ENCODE results near the gene RAB7B. TPM values are rescaled to one million over a fixed set of nuclear protein-coding genes. Genes with fewer than 3 reads are reported as not detected.

RAB7B gene
- total RNA-seq, 4 donors from 2014 or later: 6.0 to 37.2 (median 24.0) TPM

- 64 to 100% methylated on average over 1 of the region's 1 CpG for WGBS, 2 donors
- TF ChIP-seq CTCF (IDR thresholded peaks at IDR 0.05) (no peak), POLR2A (IDR thresholded peaks at IDR 0.05) (no peak)
- no peak for DNase-seq (ENCODE audit: low spot score in 2 of 2)
These were observed 53.4 kb downstream of the RAB7B start for GRCh38 chr1:205949753-205950152.

GRCh38 chr1:205948886-205949285 lies 54.3 kb downstream of the RAB7B start:
- DNase-seq (ENCODE audit: low spot score in 2 of 2): no peak
- TF ChIP-seq CTCF (IDR thresholded peaks at IDR 0.05): no peak
- TF ChIP-seq POLR2A (IDR thresholded peaks at IDR 0.05): no peak
- 96 to 98% methylated on average over 3 of the region's 3 CpGs for WGBS, 2 donors
- intact Hi-C loops (cut with DNase I; ENCODE audit: low total_unique reads): no loop called here
- no peak overlapping the region for H3K4me3 ChIP-seq (ENCODE audit: low read depth, poor library complexity, severe bottlenecking)

More at GRCh38 chr1:205949753-205950152, 53.4 kb downstream of the RAB7B start:
- no peak overlapping the region for H3K4me3 ChIP-seq (ENCODE audit: low read depth, poor library complexity, severe bottlenecking)
- intact Hi-C loops (cut with DNase I; ENCODE audit: low total_unique reads): no loop called here

GRCh38 chr1:205948039-205948438 lies 55.2 kb downstream of the RAB7B start:
- no peak for DNase-seq (ENCODE audit: low spot score in 2 of 2)
- no peak for TF ChIP-seq CTCF (IDR thresholded peaks at IDR 0.05)
- no peak for TF ChIP-seq POLR2A (IDR thresholded peaks at IDR 0.05)
- H3K4me3 ChIP-seq (ENCODE audit: low read depth, poor library complexity, severe bottlenecking): no peak overlapping the region
- WGBS, 2 donors: 66 to 76% methylated on average over 4 of the region's 4 CpGs
- intact Hi-C loops (cut with DNase I; ENCODE audit: low total_unique reads): no loop called here

GRCh38 chr1:205947024-205947423 lies 56.2 kb downstream of the RAB7B start:
- TF ChIP-seq CTCF (IDR thresholded peaks at IDR 0.05) (no peak), POLR2A (IDR thresholded peaks at IDR 0.05) (no peak)
- 50 to 52% methylated on average over 4 of the region's 4 CpGs for WGBS, 2 donors
- no peak overlapping the region for H3K4me3 ChIP-seq (ENCODE audit: low read depth, poor library complexity, severe bottlenecking)
- peak in 1 of 2 donors; percentile 63 for DNase-seq (ENCODE audit: low spot score in 2 of 2)
- intact Hi-C loops (cut with DNase I; ENCODE audit: low total_unique reads): no loop called here

GRCh38 chr1:205945069-205945468 lies 58.1 kb downstream of the RAB7B start:
- intact Hi-C loops (cut with DNase I; ENCODE audit: low total_unique reads): no loop called here
- H3K4me3 ChIP-seq (ENCODE audit: low read depth, poor library complexity, severe bottlenecking): no peak overlapping the region
- WGBS, 2 donors: 74 to 80% methylated on average over 3 of the region's 3 CpGs
- no peak for DNase-seq (ENCODE audit: low spot score in 2 of 2)
- TF ChIP-seq POLR2A (IDR thresholded peaks at IDR 0.05) (no peak), CTCF (IDR thresholded peaks at IDR 0.05) (no peak)

GRCh38 chr1:205944525-205944924 lies 58.7 kb downstream of the RAB7B start:
- no peak for TF ChIP-seq CTCF (IDR thresholded peaks at IDR 0.05)
- TF ChIP-seq POLR2A (IDR thresholded peaks at IDR 0.05): no peak
- WGBS, 2 donors: 75 to 78% methylated on average over 4 of the region's 4 CpGs
- intact Hi-C loops (cut with DNase I; ENCODE audit: low total_unique reads): no loop called here
- DNase-seq (ENCODE audit: low spot score in 2 of 2): no peak
- H3K4me3 ChIP-seq (ENCODE audit: low read depth, poor library complexity, severe bottlenecking): no peak overlapping the region

Measured in lower leg skin (tissue), 4 donors.